ENCODE data around the gene ARIH1.

The ARIH1 gene

GRCh38 chr15:72487070-72487797 lies 13.1 kb downstream of the ARIH1 start:
- DNase-seq (ENCODE audit: low read depth): no peak

GRCh38 chr15:72488558-72488957 lies 14.4 kb downstream of the ARIH1 start:
- DNase-seq (ENCODE audit: low read depth): no peak

GRCh38 chr15:72489943-72490554 lies 15.9 kb downstream of the ARIH1 start:
- no peak for DNase-seq (ENCODE audit: low read depth)

GRCh38 chr15:72491768-72492167 lies 17.6 kb downstream of the ARIH1 start:
- DNase-seq (ENCODE audit: low read depth): no peak

- DNase-seq (ENCODE audit: low read depth): no peak
Measured at GRCh38 chr15:72492733-72493132, 18.6 kb downstream of the ARIH1 start.

- DNase-seq (ENCODE audit: low read depth): no peak
Measured at GRCh38 chr15:72493220-72493619, 19.1 kb downstream of the ARIH1 start.

GRCh38 chr15:72495007-72495406 lies 20.9 kb downstream of the ARIH1 start:
- DNase-seq (ENCODE audit: low read depth): no peak

- no peak for DNase-seq (ENCODE audit: low read depth)
Measured at GRCh38 chr15:72496783-72497182, 22.7 kb downstream of the ARIH1 start.

GRCh38 chr15:72497402-72497801 lies 23.3 kb downstream of the ARIH1 start:
- DNase-seq (ENCODE audit: low read depth): no peak

GRCh38 chr15:72502220-72502809 lies 28.2 kb downstream of the ARIH1 start:
- no peak for DNase-seq (ENCODE audit: low read depth)

- no peak for DNase-seq (ENCODE audit: low read depth)
Measured at GRCh38 chr15:72503147-72503546, 29.0 kb downstream of the ARIH1 start.

- DNase-seq (ENCODE audit: low read depth): no peak
Measured at GRCh38 chr15:72507402-72508092, 33.4 kb downstream of the ARIH1 start.

- DNase-seq (ENCODE audit: low read depth): no peak
Measured at GRCh38 chr15:72509484-72509883, 35.4 kb downstream of the ARIH1 start.

- DNase-seq (ENCODE audit: low read depth): no peak
Measured at GRCh38 chr15:72511536-72511935, 37.4 kb downstream of the ARIH1 start.

GRCh38 chr15:72515591-72516389 lies 41.7 kb downstream of the ARIH1 start:
- no peak for DNase-seq (ENCODE audit: low read depth)

GRCh38 chr15:72516777-72517176 lies 42.6 kb downstream of the ARIH1 start:
- DNase-seq (ENCODE audit: low read depth): no peak

- no peak for DNase-seq (ENCODE audit: low read depth)
Measured at GRCh38 chr15:72521682-72522081, 47.6 kb downstream of the ARIH1 start.

GRCh38 chr15:72532991-72533601 lies 59.0 kb downstream of the ARIH1 start:
- no peak for DNase-seq (ENCODE audit: low read depth)

- DNase-seq (ENCODE audit: low read depth): no peak
Measured at GRCh38 chr15:72534523-72534922, 60.4 kb downstream of the ARIH1 start.

GRCh38 chr15:72535911-72536310 lies 61.8 kb downstream of the ARIH1 start:
- no peak for DNase-seq (ENCODE audit: low read depth)

GRCh38 chr15:72536506-72536905 lies 62.4 kb downstream of the ARIH1 start:
- DNase-seq (ENCODE audit: low read depth): no peak

- no peak for DNase-seq (ENCODE audit: low read depth)
Measured at GRCh38 chr15:72538931-72539330, 64.8 kb downstream of the ARIH1 start.
